NCI-H524 (cell line): ENCODE results near the gene PTTG1IP.

Experiments used
- DNase-seq, 2 experiments: peaks; one replicate each; lab custom pipeline; 2025; lab: John Stamatoyannopoulos, UW

Gene PTTG1IP

GRCh38 chr21:44896561-44897286 is 23.2 kb upstream of the PTTG1IP start:
- DNase-seq: no peak

DNA sequence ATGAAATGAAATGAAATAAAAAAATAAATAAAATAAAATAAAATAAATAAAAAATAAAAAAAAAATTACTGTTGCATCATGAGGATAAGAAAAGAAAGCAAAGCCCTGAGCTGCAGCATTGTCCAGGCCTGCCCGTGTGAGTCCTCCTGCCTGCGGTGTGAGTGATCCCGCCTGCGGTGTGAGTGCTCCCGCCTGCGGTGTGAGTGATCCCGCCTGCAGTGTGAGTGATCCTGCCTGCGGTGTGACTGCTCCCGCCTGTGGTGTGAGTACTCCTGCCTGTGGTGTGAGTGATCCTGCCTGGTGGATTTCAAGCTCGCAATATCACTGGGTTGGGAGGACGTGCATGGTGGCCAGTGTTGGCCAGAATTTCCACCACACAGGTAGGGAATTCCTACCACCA is 22.4 kb upstream of the PTTG1IP start:
- DNase-seq: no peak

- no peak for DNase-seq
Observed at GRCh38 chr21:44894687-44895302, 21.3 kb upstream of the PTTG1IP start.

DNA sequence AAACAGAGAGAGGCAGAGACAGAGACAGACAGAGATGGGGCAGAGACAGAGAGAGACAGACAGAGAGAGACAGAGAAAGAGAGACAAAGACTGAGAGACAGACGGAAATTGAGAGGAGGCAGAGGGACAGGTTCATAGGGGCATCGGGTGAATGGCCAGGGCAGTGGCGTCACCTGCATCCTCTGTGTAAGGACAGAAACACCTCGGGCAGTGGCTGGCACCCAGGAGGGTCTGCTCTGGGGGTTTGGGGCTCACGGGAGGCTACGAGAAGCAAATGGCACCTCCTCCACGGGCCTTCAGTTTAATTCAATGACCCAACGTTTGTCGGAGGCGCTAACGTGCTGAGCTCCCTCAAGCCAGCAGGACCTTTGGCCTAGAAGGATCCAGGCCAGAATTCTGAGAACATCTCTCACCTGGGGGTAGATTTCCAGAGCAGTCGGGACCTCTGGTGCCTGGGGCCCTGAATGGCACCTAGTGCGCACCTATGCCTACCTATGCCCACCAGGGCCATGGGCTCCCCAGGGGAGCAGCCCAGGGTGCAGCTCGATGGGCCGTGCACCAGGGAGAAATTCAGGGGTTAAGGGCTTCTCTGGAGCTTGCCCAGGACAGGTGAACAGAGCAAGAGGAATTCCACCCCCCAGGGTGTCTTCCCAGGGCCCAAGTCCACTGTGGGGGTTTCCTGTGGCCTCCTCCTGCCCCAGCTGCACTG is 20.6 kb upstream of the PTTG1IP start:
- DNase-seq: no peak

DNA sequence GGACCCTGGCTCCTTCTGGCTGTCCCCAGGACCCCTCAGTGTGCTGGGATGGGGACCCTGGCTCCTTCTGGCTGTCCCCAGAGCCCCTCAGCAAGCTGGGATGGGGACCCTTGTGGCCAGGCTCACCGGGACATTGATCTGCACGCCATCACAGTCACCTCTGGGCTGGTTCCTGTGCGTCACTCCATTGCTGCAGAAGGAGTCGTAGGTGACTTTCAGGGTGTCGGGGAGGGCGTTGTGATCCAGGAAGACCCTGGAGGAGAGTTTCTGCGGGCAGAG is 19.7 kb upstream of the PTTG1IP start:
- no peak for DNase-seq

DNA sequence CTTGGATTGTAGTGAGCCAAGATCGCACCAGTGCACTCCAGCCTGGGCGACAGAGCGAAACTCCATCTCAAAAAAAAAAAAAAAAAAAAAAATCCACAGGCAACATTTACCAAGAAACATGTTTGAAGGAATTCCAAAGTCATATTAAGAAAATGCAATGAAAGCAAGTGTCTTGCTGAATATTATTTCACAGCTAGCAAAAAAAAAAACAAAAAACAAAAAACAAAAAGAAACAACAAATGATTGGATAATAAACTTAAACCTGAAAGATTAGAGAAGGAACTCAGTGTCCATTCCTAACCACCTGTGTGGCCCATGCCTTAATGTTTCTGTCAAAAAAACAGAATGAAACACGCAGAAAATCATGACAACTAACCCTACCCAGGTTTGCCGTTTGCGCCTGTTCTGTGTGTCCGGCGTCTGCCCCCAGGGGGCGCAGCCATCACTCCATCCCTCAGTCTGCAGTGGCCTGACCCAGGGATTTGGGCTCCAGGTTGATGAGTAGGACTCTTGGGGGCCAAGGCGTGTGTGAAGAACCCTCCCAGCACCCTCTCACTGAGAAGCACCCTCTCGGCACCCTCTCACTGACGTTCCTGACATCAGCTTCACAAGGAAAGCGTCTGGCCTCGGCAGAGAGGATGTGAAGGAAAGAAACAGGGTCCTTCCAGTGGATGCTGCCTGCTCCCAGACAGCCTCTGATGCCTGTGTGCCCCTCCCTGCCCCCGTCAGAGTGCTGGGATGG is 19.2 kb upstream of the PTTG1IP start:
- peak; percentile 15 to 51 for DNase-seq

GRCh38 chr21:44892095-44892494 is 18.6 kb upstream of the PTTG1IP start:
- DNase-seq: peak in 1 of 2 experiments; percentile 41

DNA sequence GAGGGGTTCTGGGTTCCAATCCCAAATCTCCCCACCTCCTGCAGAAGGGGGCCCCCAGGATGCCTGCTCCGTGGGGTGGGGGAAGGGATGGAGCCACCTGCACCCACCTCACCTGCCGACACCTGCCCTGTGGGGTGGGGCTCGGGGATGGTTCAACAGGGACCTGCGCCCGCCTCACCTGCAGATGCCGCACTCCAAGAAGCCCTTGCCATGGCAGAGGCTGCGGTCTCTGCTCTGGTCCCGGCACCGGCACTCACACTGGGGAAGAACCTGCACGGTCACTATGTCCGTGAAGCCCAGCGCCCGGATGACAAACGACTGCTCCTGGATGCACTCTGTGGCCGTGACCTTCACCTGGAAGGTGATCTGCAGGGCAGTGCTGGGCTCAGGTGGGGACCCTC is 18.1 kb upstream of the PTTG1IP start:
- no peak for DNase-seq

DNA sequence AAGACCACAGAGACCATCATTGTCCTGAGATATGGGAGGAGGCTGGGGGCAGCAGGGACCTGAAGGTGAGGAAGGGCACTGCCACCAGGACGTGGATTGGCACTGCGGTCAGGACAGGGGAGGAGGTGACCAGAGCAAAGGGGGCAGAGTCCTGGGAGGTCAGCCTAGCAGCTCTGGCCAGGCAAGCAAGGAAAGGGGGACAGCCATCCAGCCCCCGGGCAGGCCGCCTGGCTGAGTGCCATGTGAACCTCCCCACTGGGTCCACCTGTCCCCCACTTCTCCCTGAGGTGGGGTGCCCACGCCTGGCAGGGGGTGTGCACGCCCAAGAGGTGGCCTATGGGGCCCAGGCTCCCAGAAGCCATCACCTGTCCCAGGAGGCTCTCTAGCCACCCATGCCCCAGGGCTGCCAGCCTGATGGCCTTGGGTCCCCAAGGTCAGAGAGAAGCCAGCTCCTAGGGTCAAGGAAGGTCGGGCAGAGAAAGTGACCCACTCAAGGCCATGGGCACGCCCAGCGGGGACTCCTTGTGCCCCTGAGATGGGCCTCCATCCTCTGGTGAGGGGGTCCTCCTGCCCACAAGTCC is 17.6 kb upstream of the PTTG1IP start:
- DNase-seq: no peak

GRCh38 chr21:44890338-44890931 is 16.9 kb upstream of the PTTG1IP start:
- peak in 1 of 2 experiments; percentile 21 for DNase-seq

- no peak for DNase-seq
Observed at GRCh38 chr21:44889625-44890337, 16.3 kb upstream of the PTTG1IP start.

- no peak for DNase-seq
Observed at GRCh38 chr21:44888581-44889550, 15.4 kb upstream of the PTTG1IP start.

GRCh38 chr21:44887807-44888580 is 14.5 kb upstream of the PTTG1IP start:
- DNase-seq: no peak

DNA sequence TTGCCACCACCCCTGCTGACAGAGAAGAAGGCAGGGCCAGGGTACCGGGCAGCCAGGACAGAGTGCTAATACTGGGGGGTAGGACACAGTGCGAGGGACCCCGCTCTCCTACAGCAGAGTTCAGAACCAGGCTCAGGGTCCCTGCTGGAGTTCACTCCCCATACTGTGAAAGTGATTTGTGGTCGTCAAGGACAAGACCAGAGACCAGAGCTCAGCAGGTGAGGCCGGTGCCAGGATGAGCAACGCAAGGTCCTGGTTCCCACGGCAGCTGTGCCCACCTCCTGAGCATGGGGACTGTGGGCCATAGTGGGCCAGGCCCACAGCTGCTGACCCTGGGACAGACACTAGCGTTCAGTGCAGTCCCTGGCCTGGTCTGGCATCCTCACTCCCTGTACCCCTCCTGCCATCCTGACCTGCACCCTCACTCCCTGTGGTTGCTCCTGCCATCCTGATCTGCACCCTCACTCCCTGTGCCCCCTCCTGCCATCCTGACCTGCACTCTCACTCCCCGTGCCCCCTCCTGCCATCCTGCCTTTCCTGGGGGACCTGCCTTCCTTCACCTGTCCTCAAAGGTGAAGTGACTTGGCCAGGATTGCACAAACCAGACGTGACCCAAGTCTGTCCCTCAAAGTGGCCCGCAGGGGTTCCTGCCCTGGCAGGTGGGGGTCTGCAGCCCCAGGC is 13.8 kb upstream of the PTTG1IP start:
- no peak for DNase-seq

GRCh38 chr21:44886113-44887075 is 12.9 kb upstream of the PTTG1IP start:
- no peak for DNase-seq

DNA sequence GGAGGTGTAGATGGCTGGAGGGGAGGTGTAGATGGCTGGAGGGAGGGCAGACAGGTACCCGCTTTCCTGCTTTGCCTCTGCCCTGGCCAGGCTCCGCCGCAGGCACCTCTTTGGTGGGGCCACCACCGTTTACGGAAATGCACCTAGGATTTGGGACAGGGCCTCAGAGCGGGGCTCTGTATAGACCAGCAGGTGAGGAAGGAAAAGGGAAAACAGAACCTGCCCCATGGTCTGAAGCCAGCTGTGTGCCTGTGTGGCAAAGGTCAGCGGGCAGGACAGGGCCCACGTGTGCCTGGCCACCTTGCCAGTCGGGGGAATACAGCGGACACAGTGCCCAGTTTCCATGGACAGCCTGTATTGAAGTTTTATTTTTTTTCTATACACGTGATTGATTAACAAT is 12.1 kb upstream of the PTTG1IP start:
- no peak for DNase-seq

DNA sequence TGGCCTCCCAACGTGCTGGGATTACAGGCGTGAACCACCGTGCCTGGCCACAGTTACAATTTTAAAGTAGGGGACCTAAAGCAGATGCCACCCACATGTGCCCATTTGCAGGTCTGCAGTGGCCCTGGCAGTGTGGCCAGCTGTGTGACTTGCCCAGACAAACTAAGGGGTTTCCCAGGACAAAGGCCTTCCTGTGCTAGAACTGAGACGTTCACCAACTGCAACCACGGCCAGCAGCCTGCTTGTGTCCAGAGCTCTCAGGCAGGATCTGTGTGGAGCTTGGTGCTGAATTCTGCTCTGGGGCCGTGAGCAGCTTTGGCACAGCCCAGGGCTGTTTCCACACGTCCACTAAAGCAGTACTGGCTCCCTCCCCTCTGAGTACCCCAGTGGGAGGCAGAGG is 10.6 kb upstream of the PTTG1IP start:
- DNase-seq: no peak

DNA sequence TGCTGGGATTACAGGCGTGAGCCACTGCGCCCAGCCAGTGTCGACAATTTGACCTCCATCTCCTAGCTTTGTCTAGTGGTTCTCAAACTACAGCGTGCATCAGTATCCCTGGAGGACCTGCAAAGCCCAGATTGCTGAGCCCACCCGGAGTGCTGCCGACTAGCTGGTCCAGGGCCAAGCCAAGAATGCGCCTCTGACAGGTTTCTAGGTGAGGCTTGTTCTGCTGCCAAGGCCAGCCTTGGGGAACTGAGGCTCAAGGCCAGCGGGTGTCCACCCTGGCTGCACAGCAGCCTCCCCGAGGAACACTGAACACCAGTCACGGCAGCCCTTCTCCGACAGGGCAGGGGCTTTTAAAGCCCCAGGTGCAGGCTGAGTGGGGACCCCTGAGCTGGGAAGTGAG is 9.8 kb upstream of the PTTG1IP start:
- DNase-seq: no peak
